Measurements from ENCODE around the gene SNCA.

- TF ChIP-seq CTCF (IDR thresholded peaks at IDR 0.05) = no peak
- no peak for TF ChIP-seq EZH2phosphoT487 (IDR thresholded peaks at IDR 0.05)
- TF ChIP-seq EZH2 (IDR thresholded peaks at IDR 0.05) = no peak
Observed at GRCh38 chr4:89868276-89868675, 31.3 kb upstream of the SNCA start.
